ENCODE measurements around the gene DDX18.
A peak's percentile ranks its signal among the peaks of the same experiment; 100 is the strongest.
"Not testable (repeated sequence)": the region's sequence is repeated elsewhere in the genome, so short reads cannot be mapped to it uniquely, and the experiment has no call there.

Gene DDX18

GRCh38 chr2:117801826-117802225, 12.7 kb upstream of the DDX18 start:
- H3K9me3 ChIP-seq (ENCODE audit: control insufficient read depth in 5 of 5, low read length in 5 of 5), result no peaks in the 10 kb centered on the region
- H3K9ac ChIP-seq (ENCODE audit: low read length in 5 of 5), result no peak overlapping the region
- H3K27me3 ChIP-seq (ENCODE audit: control insufficient read depth in 5 of 5, insufficient read depth in 4 of 5, low read length in 5 of 5), result peaks cover 0 to 10% (median 0%) of the 10 kb centered on the region in 5 donors
- no peak overlapping the region for H3K4me3 ChIP-seq (ENCODE audit: low read depth in 1 of 5, low read length in 5 of 5)
- H3K36me3 ChIP-seq (ENCODE audit: control insufficient read depth in 5 of 5, insufficient read depth in 5 of 5, low read length in 5 of 5), result no peaks in the 10 kb centered on the region
- no peaks in the 10 kb centered on the region for H3K4me1 ChIP-seq (ENCODE audit: control insufficient read depth in 5 of 5, insufficient read depth in 5 of 5, low read length in 5 of 5)
- no peak overlapping the region for H3K27ac ChIP-seq (ENCODE audit: low read depth, low read length)

DNA sequence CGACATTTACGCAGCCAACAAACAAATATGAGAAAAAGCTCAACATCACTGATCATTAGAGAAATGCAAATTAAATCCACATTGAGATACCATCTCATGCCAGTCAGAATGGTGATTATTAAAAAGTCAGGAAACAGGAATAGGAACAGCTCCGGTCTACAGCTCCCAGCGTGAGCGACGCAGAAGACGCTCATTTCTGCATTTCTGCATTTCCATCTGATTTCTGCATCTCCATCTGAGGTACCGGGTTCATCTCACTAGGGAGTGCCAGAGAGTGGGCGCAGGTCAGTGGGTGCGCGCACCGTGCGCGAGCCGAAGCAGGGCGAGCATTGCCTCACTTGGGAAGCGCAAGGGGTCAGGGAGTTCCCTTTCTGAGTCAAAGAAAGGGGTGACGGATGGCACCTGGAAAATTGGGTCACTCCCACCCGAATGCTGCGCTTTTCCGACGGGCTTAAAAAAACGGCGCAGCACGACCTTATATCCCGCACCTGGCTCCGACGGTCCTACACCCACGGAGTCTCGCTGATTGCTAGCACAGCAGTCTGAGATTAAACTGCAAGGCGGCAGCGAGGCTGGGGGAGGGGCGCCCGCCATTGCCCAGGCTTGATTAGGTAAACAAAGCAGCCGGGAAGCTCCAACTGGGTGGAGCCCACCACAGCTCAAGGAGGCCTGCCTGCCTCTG, 10.7 kb upstream of the DDX18 start:
- not testable (repeated sequence) for H3K9ac ChIP-seq (ENCODE audit: low read length in 5 of 5); H3K9me3 ChIP-seq (ENCODE audit: control insufficient read depth in 5 of 5, low read length in 5 of 5); H3K27me3 ChIP-seq (ENCODE audit: control insufficient read depth in 5 of 5, insufficient read depth in 4 of 5, low read length in 5 of 5); H3K4me1 ChIP-seq (ENCODE audit: control insufficient read depth in 5 of 5, insufficient read depth in 5 of 5, low read length in 5 of 5); H3K4me3 ChIP-seq (ENCODE audit: low read depth in 1 of 5, low read length in 5 of 5); H3K27ac ChIP-seq (ENCODE audit: low read depth, low read length); H3K36me3 ChIP-seq (ENCODE audit: control insufficient read depth in 5 of 5, insufficient read depth in 5 of 5, low read length in 5 of 5)

- no peak overlapping the region for H3K27ac ChIP-seq (ENCODE audit: low read depth, low read length)
- no peaks in the 10 kb centered on the region for H3K27me3 ChIP-seq (ENCODE audit: control insufficient read depth in 5 of 5, insufficient read depth in 4 of 5, low read length in 5 of 5)
- no peaks in the 10 kb centered on the region for H3K9me3 ChIP-seq (ENCODE audit: control insufficient read depth in 5 of 5, low read length in 5 of 5)
- no peak overlapping the region for H3K4me3 ChIP-seq (ENCODE audit: low read depth in 1 of 5, low read length in 5 of 5)
- peaks cover 0 to 4% (median under 1%) of the 10 kb centered on the region in 5 donors for H3K36me3 ChIP-seq (ENCODE audit: control insufficient read depth in 5 of 5, insufficient read depth in 5 of 5, low read length in 5 of 5)
- no peak overlapping the region for H3K9ac ChIP-seq (ENCODE audit: low read length in 5 of 5)
- peaks cover 0 to 19% (median 16%) of the 10 kb centered on the region in 5 donors for H3K4me1 ChIP-seq (ENCODE audit: control insufficient read depth in 5 of 5, insufficient read depth in 5 of 5, low read length in 5 of 5)
Measured at GRCh38 chr2:117812443-117812842, 2.0 kb upstream of the DDX18 start.

GRCh38 chr2:117815946-117816345, 1.5 kb downstream of the DDX18 start:
- Histone ChIP-seq H3K36me3 (ENCODE audit: control insufficient read depth in 5 of 5, insufficient read depth in 5 of 5, low read length in 5 of 5) (peaks cover 27 to 36% (median 31%) of the 10 kb centered on the region in 5 donors), H3K4me1 (ENCODE audit: control insufficient read depth in 5 of 5, insufficient read depth in 5 of 5, low read length in 5 of 5) (peaks cover 0 to 19% (median 16%) of the 10 kb centered on the region in 5 donors), H3K4me3 (ENCODE audit: low read depth in 1 of 5, low read length in 5 of 5) (peak overlapping the region in 2 of 5 donors; percentile 96 to 97), H3K9me3 (ENCODE audit: control insufficient read depth in 5 of 5, low read length in 5 of 5) (no peaks in the 10 kb centered on the region), H3K9ac (ENCODE audit: low read length in 5 of 5) (peak overlapping the region in 3 of 5 donors; percentile 34 to 89 (median 83)), H3K27ac (ENCODE audit: low read depth, low read length) (no peak overlapping the region), H3K27me3 (ENCODE audit: control insufficient read depth in 5 of 5, insufficient read depth in 4 of 5, low read length in 5 of 5) (no peaks in the 10 kb centered on the region)

GRCh38 chr2:117818921-117819320, 4.4 kb downstream of the DDX18 start:
- Histone ChIP-seq H3K36me3 (ENCODE audit: control insufficient read depth in 5 of 5, insufficient read depth in 5 of 5, low read length in 5 of 5) (peaks cover 55 to 64% (median 58%) of the 10 kb centered on the region in 5 donors), H3K4me3 (ENCODE audit: low read depth in 1 of 5, low read length in 5 of 5) (no peak overlapping the region), H3K27me3 (ENCODE audit: control insufficient read depth in 5 of 5, insufficient read depth in 4 of 5, low read length in 5 of 5) (no peaks in the 10 kb centered on the region), H3K9me3 (ENCODE audit: control insufficient read depth in 5 of 5, low read length in 5 of 5) (no peaks in the 10 kb centered on the region), H3K9ac (ENCODE audit: low read length in 5 of 5) (no peak overlapping the region), H3K27ac (ENCODE audit: low read depth, low read length) (no peak overlapping the region), H3K4me1 (ENCODE audit: control insufficient read depth in 5 of 5, insufficient read depth in 5 of 5, low read length in 5 of 5) (peaks cover 0 to 19% (median 16%) of the 10 kb centered on the region in 5 donors)

GRCh38 chr2:117820444-117820843, 6.0 kb downstream of the DDX18 start:
- no peak overlapping the region for H3K27ac ChIP-seq (ENCODE audit: low read depth, low read length)
- H3K27me3 ChIP-seq (ENCODE audit: control insufficient read depth in 5 of 5, insufficient read depth in 4 of 5, low read length in 5 of 5), result no peaks in the 10 kb centered on the region
- no peak overlapping the region for H3K4me3 ChIP-seq (ENCODE audit: low read depth in 1 of 5, low read length in 5 of 5)
- no peaks in the 10 kb centered on the region for H3K9me3 ChIP-seq (ENCODE audit: control insufficient read depth in 5 of 5, low read length in 5 of 5)
- H3K36me3 ChIP-seq (ENCODE audit: control insufficient read depth in 5 of 5, insufficient read depth in 5 of 5, low read length in 5 of 5), result peaks cover 66 to 79% (median 71%) of the 10 kb centered on the region in 5 donors
- H3K4me1 ChIP-seq (ENCODE audit: control insufficient read depth in 5 of 5, insufficient read depth in 5 of 5, low read length in 5 of 5), result peaks cover 0 to 11% (median 10%) of the 10 kb centered on the region in 5 donors
- H3K9ac ChIP-seq (ENCODE audit: low read length in 5 of 5), result peak overlapping the region in 1 of 5 donors; percentile 7

DNA sequence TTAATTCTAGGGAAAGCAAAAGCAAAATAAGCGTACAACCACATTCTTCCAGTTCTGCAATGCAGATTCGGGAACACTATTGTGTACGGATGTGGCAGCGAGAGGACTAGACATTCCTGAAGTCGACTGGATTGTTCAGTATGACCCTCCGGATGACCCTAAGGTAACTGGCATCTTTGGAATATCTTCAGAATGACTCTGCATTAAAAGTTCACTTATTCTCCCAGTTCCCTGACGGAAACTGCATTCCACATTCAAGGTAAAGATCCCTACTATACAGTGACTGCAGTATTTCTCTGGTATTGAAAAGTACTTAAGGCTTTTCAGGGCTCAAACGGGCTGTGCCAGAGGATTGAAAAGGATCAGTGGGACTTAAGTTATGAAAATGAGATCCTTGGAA, 10.9 kb downstream of the DDX18 start:
- Histone ChIP-seq H3K27ac (ENCODE audit: low read depth, low read length) (no peak overlapping the region), H3K36me3 (ENCODE audit: control insufficient read depth in 5 of 5, insufficient read depth in 5 of 5, low read length in 5 of 5) (peaks cover 88 to 94% (median 93%) of the 10 kb centered on the region in 5 donors), H3K9ac (ENCODE audit: low read length in 5 of 5) (no peak overlapping the region), H3K4me3 (ENCODE audit: low read depth in 1 of 5, low read length in 5 of 5) (no peak overlapping the region), H3K27me3 (ENCODE audit: control insufficient read depth in 5 of 5, insufficient read depth in 4 of 5, low read length in 5 of 5) (no peaks in the 10 kb centered on the region), H3K4me1 (ENCODE audit: control insufficient read depth in 5 of 5, insufficient read depth in 5 of 5, low read length in 5 of 5) (no peaks in the 10 kb centered on the region), H3K9me3 (ENCODE audit: control insufficient read depth in 5 of 5, low read length in 5 of 5) (no peaks in the 10 kb centered on the region)

GRCh38 chr2:117827464-117827863, 13.0 kb downstream of the DDX18 start:
- not testable (repeated sequence) for H3K27ac ChIP-seq (ENCODE audit: low read depth, low read length); H3K4me1 ChIP-seq (ENCODE audit: control insufficient read depth in 5 of 5, insufficient read depth in 5 of 5, low read length in 5 of 5); H3K27me3 ChIP-seq (ENCODE audit: control insufficient read depth in 5 of 5, insufficient read depth in 4 of 5, low read length in 5 of 5); H3K4me3 ChIP-seq (ENCODE audit: low read depth in 1 of 5, low read length in 5 of 5); H3K9me3 ChIP-seq (ENCODE audit: control insufficient read depth in 5 of 5, low read length in 5 of 5); H3K9ac ChIP-seq (ENCODE audit: low read length in 5 of 5)
- peaks cover 79 to 90% (median 86%) of the 10 kb centered on the region in 5 donors for H3K36me3 ChIP-seq (ENCODE audit: control insufficient read depth in 5 of 5, insufficient read depth in 5 of 5, low read length in 5 of 5)

GRCh38 chr2:117828870-117829269, 14.4 kb downstream of the DDX18 start:
- H3K9ac ChIP-seq (ENCODE audit: low read length in 5 of 5), result no peak overlapping the region
- H3K36me3 ChIP-seq (ENCODE audit: control insufficient read depth in 5 of 5, insufficient read depth in 5 of 5, low read length in 5 of 5), result peaks cover 72 to 89% (median 84%) of the 10 kb centered on the region in 5 donors
- no peaks in the 10 kb centered on the region for H3K9me3 ChIP-seq (ENCODE audit: control insufficient read depth in 5 of 5, low read length in 5 of 5)
- no peak overlapping the region for H3K4me3 ChIP-seq (ENCODE audit: low read depth in 1 of 5, low read length in 5 of 5)
- H3K27ac ChIP-seq (ENCODE audit: low read depth, low read length), result no peak overlapping the region
- H3K4me1 ChIP-seq (ENCODE audit: control insufficient read depth in 5 of 5, insufficient read depth in 5 of 5, low read length in 5 of 5), result no peaks in the 10 kb centered on the region
- H3K27me3 ChIP-seq (ENCODE audit: control insufficient read depth in 5 of 5, insufficient read depth in 4 of 5, low read length in 5 of 5), result no peaks in the 10 kb centered on the region

GRCh38 chr2:117832332-117832731, 17.8 kb downstream of the DDX18 start:
- peaks cover 43 to 60% (median 55%) of the 10 kb centered on the region in 5 donors for H3K36me3 ChIP-seq (ENCODE audit: control insufficient read depth in 5 of 5, insufficient read depth in 5 of 5, low read length in 5 of 5)

More at GRCh38 chr2:117832332-117832731, 17.8 kb downstream of the DDX18 start:
- Histone ChIP-seq H3K9ac (ENCODE audit: low read length in 5 of 5) (no peak overlapping the region), H3K27me3 (ENCODE audit: control insufficient read depth in 5 of 5, insufficient read depth in 4 of 5, low read length in 5 of 5) (no peaks in the 10 kb centered on the region), H3K27ac (ENCODE audit: low read depth, low read length) (no peak overlapping the region), H3K4me3 (ENCODE audit: low read depth in 1 of 5, low read length in 5 of 5) (no peak overlapping the region), H3K9me3 (ENCODE audit: control insufficient read depth in 5 of 5, low read length in 5 of 5) (no peaks in the 10 kb centered on the region), H3K4me1 (ENCODE audit: control insufficient read depth in 5 of 5, insufficient read depth in 5 of 5, low read length in 5 of 5) (peaks cover 0 to 16% (median 12%) of the 10 kb centered on the region in 5 donors)
